Activated CD4-positive, alpha-beta T cell treated with anti-CD3 and anti-CD28 coated beads for 36 hours (primary cell): Measurements from ENCODE around the gene CYLD. TPM values are rescaled to one million over a fixed set of nuclear protein-coding genes. Genes with fewer than 3 reads are reported as not detected.

Experiments used
- ATAC-seq: fragments of 200-7000 bp; cut with Tn5 transposase; one replicate; pipeline ENCODE4 v1.10.0; 2021; ENCODE audit warnings: mild to moderate bottlenecking, moderate library complexity
- CTCF ChIA-PET: fragments of 350-600 bp; sonication (Branson Sonifier 250); formaldehyde crosslinking; loops from one replicate; lab custom pipeline; 2021; ENCODE audit warnings: antibody characterized with exemption; lab: Charles Lee
- POLR2A ChIA-PET: fragments of 350-600 bp; sonication (Branson Sonifier 250); formaldehyde crosslinking; loops from one replicate; lab custom pipeline; 2021; ENCODE audit warnings: antibody characterized with exemption, inconsistent platforms; lab: Charles Lee
- DNase-seq: peaks from one replicate; pipeline ENCODE4 v3.0.0-alpha.2; 2020
- H3K27ac Mint-ChIP-seq: one replicate; pipeline ENCODE4 v1.8.0; 2021; ENCODE audit warnings: mixed read lengths
- H3K27me3 Mint-ChIP-seq: one replicate; pipeline ENCODE4 v1.8.0; 2021; ENCODE audit warnings: mixed read lengths
- H3K36me3 Mint-ChIP-seq: one replicate; pipeline ENCODE4 v1.8.0; 2021; ENCODE audit warnings: low read depth, mixed read lengths
- H3K4me1 Mint-ChIP-seq: one replicate; pipeline ENCODE4 v1.8.0; 2021; ENCODE audit warnings: mixed read lengths
- H3K4me3 Mint-ChIP-seq: one replicate; pipeline ENCODE4 v1.8.0; 2021; ENCODE audit warnings: mild to moderate bottlenecking, moderate library complexity, mixed read lengths
- H3K9me3 Mint-ChIP-seq: one replicate; pipeline ENCODE4 v1.8.0; 2021; ENCODE audit warnings: low read depth, mixed read lengths
- intact Hi-C, 2 experiments: fragments of 100-400 bp; cut with DNase I in 1 of 2; cut with micrococcal nuclease in 1 of 2; formaldehyde crosslinking; loops; one replicate each; pipeline versions ENCODE4 v1.14.2 to v1.15.1; 2022 to 2024; cut with DNase I, micrococcal nuclease
- total RNA-seq, 2 experiments: library from RNA; stranded (reverse); gene quantifications; one replicate each; pipeline ENCODE4 v1.2.3, GENCODE V29; 2021

CYLD gene
- total RNA-seq, 2 experiments from 2014 or later, result 72.4 to 92.8 TPM

DNA sequence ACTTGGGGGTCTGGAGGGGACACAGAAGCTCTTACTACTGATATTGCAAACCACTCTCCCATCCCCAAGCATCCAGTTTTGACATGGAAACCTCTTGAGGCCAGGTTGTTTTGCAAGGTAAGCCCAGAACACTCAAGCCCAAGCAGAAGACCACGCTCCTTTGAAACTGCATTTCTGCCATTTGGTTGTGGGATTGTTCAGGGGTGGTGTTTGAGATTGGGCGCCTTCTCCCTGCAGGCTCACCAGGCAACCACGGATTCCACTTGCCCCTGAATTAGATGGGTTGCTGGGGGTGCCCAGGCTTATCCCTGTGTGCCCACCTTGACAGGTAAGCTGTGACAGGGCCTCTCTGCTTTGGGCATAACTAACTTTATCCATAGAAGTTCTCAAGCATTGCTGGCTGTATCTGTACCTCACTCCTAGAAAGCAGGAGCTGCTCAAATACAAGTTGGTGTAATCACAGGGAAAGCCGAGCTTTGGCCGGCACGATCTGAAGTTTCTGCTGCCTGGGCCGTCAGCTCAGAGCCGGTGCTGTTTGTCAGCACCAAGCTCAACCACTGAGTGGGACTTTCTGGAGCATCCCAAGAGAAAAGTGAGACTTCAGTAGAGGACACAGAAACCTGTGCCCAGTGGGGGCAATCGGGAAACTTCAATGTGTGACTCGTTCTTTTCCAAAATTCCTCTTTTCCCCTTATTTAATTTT, 93.6 kb downstream of the CYLD start:
- Mint-ChIP-seq H3K4me1 (peaks cover 2% of the 10 kb centered on the region), H3K4me3 (no peak overlapping the region), H3K36me3 (no peaks in the 10 kb centered on the region), H3K9me3 (no peaks in the 10 kb centered on the region), H3K27ac (no peak overlapping the region), H3K27me3 (peaks cover 4% of the 10 kb centered on the region)
- CTCF ChIA-PET, result interaction anchor here (1.4 kb wide), 1 partner anchor 29 kb away, joined by 5 read pairs; no protein-coding TSS in a partner anchor
- POLR2A ChIA-PET, result interaction anchor here (0.5 to 0.7 kb wide), 2 partner anchors 22 to 1993 kb away, joined by 3 to 4 read pairs; no protein-coding TSS in a partner anchor
- intact Hi-C loops, result no loop called here
- no peak for ATAC-seq
- no peak for DNase-seq

DNA sequence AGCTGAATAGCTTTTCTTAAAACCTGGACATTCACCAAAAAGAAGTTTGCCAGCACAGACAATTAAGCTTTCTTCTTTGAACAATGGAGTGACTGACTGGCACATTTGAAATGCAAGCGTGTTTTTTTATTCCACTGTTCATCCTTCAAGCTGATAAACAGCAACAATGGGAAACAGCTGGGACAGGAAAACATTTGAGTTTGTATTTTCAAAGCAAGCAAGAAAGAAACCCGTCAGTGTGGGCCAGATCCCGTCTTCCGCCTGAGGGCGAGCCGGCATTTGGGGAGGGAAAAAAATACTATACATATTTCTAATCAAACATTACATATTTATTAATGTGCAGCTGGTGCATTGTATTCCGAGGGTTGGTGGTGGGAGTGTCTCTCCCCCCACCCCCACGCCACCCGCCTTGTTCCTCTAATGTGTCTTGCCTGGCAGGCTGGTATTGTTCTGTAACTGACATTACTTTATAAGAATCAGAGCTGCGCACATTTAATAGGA, 94.3 kb downstream of the CYLD start:
- Mint-ChIP-seq H3K9me3 (no peaks in the 10 kb centered on the region), H3K4me1 (peaks cover 3% of the 10 kb centered on the region), H3K36me3 (no peaks in the 10 kb centered on the region), H3K27ac (no peak overlapping the region), H3K4me3 (no peak overlapping the region), H3K27me3 (peaks cover 4% of the 10 kb centered on the region)
- intact Hi-C loops, result no loop called here
- DNase-seq (no peak), ATAC-seq (no peak)
- ChIA-PET POLR2A (interaction anchor here (0.5 to 0.7 kb wide), 2 partner anchors 23 to 1994 kb away, joined by 3 to 4 read pairs; no protein-coding TSS in a partner anchor), CTCF (interaction anchor here (0.9 to 1.4 kb wide), 2 partner anchors 30 to 39 kb away, joined by 3 to 5 read pairs; no protein-coding TSS in a partner anchor)

DNA sequence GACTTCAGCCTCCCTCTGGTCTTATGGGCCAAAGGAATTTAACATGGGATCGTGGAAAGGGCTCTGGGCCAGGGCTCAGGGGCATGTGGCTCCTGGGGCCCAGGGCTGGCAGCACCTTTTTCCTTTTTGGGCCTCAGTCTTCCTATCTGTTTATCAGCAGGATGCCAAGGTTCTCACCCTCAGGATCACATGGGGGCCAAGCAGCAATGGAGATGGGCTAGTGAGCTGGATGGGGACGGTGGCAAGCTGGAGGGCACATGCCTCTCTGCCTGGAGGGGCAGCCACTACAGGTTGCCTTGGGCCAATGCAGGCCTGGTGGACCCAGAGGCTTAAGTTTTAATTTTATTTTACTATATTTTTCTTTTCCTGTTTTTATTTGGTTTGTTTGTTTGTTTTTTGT, 95.4 kb downstream of the CYLD start:
- H3K4me3 Mint-ChIP-seq, result no peak overlapping the region
- no peaks in the 10 kb centered on the region for H3K9me3 Mint-ChIP-seq
- DNase-seq, result no peak
- H3K27me3 Mint-ChIP-seq, result peaks cover 4% of the 10 kb centered on the region
- intact Hi-C loops, result no loop called here
- no peaks in the 10 kb centered on the region for H3K36me3 Mint-ChIP-seq
- H3K27ac Mint-ChIP-seq, result no peak overlapping the region
- H3K4me1 Mint-ChIP-seq, result peaks cover 12% of the 10 kb centered on the region
- ATAC-seq, result no peak
- ChIA-PET POLR2A (no interaction called here), CTCF (interaction anchor here (0.6 to 0.9 kb wide), 2 partner anchors 41 to 47 kb away, joined by 3 read pairs; no protein-coding TSS in a partner anchor)

DNA sequence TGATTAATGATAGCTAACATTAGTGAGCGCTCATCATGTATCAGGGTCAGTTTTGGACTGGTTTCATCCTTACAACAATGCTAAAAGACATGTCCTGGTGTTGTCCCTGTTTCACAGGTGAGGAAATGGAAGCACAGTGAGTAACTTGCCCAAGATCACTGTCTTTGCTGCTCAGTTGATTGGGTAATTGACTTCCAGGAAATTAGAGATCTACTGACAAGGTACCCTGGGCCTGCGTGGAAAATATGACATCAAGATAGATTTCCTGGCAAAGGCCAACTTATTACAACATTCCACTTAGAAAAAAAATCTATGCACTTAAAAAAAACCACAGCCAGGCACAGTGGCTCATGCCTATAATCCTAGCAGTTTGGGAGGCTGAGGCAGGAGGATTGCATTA, 96.3 kb downstream of the CYLD start:
- Mint-ChIP-seq H3K4me1 (peaks cover 17% of the 10 kb centered on the region), H3K27me3 (peaks cover 4% of the 10 kb centered on the region), H3K4me3 (no peak overlapping the region), H3K36me3 (no peaks in the 10 kb centered on the region), H3K9me3 (no peaks in the 10 kb centered on the region), H3K27ac (no peak overlapping the region)
- intact Hi-C loops, result no loop called here
- no peak for DNase-seq
- ChIA-PET POLR2A (no interaction called here), CTCF (no interaction called here)
- no peak for ATAC-seq

DNA sequence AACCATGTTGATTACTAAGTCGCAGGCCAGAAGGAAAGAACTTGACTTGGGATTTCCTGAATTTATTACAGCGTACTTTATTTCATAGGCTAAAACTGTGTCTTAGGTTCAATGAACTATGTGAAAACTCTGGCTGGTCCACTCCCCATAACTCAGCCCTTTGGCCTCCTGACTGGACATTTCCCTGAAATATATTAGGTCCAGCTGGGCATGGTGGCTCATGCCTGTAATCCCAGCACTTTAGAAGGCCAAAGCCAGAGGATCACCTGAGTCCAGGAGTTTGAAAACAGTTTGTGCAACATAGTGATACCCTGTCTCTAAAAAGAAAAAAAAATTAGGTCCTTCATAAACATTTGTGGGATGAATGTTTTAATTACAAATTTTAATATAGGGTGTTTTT, 97.0 kb downstream of the CYLD start:
- POLR2A ChIA-PET, result no interaction called here
- intact Hi-C loops, result no loop called here
- ATAC-seq, result no peak
- H3K9me3 Mint-ChIP-seq, result no peaks in the 10 kb centered on the region
- no peaks in the 10 kb centered on the region for H3K36me3 Mint-ChIP-seq
- no peak overlapping the region for H3K27ac Mint-ChIP-seq
- peaks cover 4% of the 10 kb centered on the region for H3K27me3 Mint-ChIP-seq
- DNase-seq, result no peak
- no peak overlapping the region for H3K4me3 Mint-ChIP-seq
- peaks cover 17% of the 10 kb centered on the region for H3K4me1 Mint-ChIP-seq
- CTCF ChIA-PET, result no interaction called here

DNA sequence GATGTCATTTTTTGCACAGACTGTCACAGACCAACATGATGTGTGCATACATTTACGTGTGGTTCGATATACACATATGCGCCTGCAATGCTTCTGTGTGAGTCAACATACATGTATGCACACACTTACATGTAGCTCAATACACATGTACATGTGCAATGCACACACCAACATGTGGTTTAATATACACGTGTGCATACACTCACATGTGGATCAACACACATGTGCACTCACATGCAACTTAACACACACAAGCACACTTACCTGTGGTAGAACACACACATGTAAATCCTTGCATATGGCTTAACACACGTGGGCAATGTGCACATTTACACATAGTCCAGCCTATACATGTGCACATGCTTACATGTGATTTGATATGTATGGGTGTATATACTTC, 97.5 kb downstream of the CYLD start:
- DNase-seq (no peak), ATAC-seq (no peak)
- H3K36me3 Mint-ChIP-seq, result no peaks in the 10 kb centered on the region
- ChIA-PET POLR2A (no interaction called here), CTCF (interaction anchor here (1.2 kb wide), 1 partner anchor 629 kb away, joined by 3 read pairs; no protein-coding TSS in a partner anchor)
- no peaks in the 10 kb centered on the region for H3K9me3 Mint-ChIP-seq
- peaks cover 17% of the 10 kb centered on the region for H3K4me1 Mint-ChIP-seq
- intact Hi-C loops, result no loop called here
- H3K27me3 Mint-ChIP-seq, result peaks cover under 1% of the 10 kb centered on the region
- no peak overlapping the region for H3K27ac Mint-ChIP-seq
- no peak overlapping the region for H3K4me3 Mint-ChIP-seq

DNA sequence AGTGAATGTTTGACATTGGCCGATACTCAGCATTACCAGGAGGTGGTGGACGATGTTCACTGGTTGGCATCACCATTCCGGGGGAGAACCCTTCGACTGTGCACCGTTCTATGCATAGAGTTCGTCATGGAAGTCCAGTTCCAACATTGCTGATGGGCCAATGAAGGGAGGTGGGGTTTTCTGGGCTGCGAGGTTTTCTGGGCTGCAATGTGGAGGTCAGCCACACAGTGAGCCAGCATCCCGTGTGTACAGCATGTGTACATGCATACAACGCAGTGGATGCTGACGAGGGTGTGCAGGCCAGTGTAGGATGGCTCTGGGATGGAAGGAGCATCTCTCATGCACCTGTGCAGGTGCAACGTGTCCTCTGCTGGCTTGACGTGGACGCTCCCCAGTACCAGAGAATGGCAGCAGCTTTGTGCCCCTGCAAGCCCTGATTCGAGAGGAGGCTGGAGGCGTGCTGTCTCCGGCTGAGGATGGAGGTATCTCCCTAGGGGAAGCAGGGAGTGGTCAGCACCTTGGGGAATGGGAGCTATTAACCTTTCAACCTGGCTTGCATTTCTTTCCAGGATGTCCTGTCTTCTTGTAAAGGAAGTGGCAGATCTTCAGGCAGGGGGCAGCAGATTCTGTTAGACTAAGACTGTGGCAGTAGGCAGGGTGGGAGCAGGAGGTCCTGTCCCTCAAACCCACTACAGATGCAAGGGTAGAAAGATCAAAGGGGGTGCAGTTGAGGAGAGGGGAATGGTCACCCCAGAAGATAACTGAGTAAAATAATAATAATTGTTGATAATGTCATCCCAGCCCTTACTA, 98.2 kb downstream of the CYLD start:
- ATAC-seq (no peak), DNase-seq (no peak)
- ChIA-PET POLR2A (no interaction called here), CTCF (interaction anchor here (1.2 to 1.3 kb wide), 2 partner anchors 34 to 630 kb away, joined by 3 to 8 read pairs; no protein-coding TSS in a partner anchor)
- Mint-ChIP-seq H3K27ac (no peak overlapping the region), H3K27me3 (no peaks in the 10 kb centered on the region), H3K9me3 (no peaks in the 10 kb centered on the region), H3K36me3 (no peaks in the 10 kb centered on the region), H3K4me1 (peaks cover 17% of the 10 kb centered on the region), H3K4me3 (no peak overlapping the region)
- intact Hi-C loops, result no loop called here

DNA sequence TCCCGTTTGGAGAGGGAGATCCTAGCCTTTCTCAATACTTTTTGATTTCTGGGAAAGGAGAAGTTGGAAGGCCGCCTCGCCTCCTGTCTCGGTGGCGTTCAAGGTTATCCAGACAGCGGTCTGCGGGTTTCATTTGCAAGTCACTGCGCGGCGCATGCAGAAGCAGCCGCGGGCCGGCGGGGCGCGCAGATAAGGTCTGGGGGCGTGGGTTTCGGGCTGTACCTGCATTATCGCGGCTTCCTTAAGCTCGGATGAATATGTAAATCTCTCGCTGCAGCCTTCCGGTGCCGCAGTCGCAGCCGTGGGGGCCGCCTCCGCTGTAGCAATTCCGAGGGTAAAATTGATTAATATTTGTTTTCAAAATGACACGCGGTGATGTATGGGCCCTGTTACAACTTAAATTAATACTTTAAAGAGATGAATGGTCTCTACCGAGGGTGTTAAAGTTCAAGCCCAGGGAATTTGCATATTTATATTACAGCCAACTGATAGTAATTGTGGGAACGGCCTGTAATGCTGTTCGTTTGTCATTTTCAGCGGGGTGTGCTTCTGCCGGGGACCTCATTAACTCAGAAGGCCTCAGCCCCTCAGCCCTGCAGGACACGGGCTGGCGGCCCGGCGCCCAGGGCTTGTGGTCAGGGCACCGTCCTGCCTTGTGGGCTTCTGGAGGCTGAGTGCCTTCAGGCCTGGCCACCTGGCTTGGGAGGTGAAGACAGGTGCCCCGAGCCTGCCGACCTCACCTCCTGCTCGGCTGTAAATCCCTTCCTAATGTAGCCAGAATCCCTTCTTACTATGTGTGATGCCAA, 99.4 kb downstream of the CYLD start:
- ChIA-PET CTCF (interaction anchor here (0.6 to 1.3 kb wide), 3 partner anchors 35 to 227 kb away, joined by 3 to 8 read pairs (median 3); no protein-coding TSS in a partner anchor), POLR2A (no interaction called here)

DNA sequence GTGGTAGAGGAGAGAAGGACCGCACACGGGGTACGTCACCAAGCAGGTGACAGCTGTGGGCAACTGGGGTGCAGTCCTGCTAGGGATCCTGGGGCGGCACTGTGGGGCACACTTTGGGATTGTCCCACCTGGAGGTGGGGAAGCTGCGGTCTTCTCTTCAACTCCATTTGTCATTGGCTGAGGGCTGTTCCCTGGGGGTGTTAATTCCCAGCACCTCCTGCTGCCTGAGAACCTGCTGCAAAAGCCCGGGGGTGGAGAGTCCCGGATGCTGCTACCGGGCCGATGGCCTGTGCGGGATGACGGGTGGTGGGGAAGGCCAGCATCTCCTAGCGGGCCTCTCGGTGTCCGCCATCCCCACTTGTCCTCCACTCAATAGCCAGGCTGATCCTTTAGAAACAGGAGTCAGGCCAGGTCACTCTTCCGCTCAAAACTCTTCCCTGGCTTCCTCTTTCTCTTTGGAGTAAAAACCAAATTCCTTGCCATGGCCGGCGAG, 100.2 kb downstream of the CYLD start:
- DNase-seq (no peak), ATAC-seq (no peak)
- Mint-ChIP-seq H3K4me3 (no peak overlapping the region), H3K4me1 (peaks cover 17% of the 10 kb centered on the region), H3K27me3 (no peaks in the 10 kb centered on the region), H3K9me3 (no peaks in the 10 kb centered on the region), H3K36me3 (no peaks in the 10 kb centered on the region), H3K27ac (no peak overlapping the region)
- ChIA-PET CTCF (no interaction called here), POLR2A (no interaction called here)
- intact Hi-C loops, result no loop called here

More for the DNA sequence above, 99.4 kb downstream of the CYLD start:
- no peaks in the 10 kb centered on the region for H3K9me3 Mint-ChIP-seq
- H3K36me3 Mint-ChIP-seq, result no peaks in the 10 kb centered on the region
- no peaks in the 10 kb centered on the region for H3K27me3 Mint-ChIP-seq
- H3K27ac Mint-ChIP-seq, result no peak overlapping the region
- peak overlapping the region; percentile 48 for H3K4me3 Mint-ChIP-seq
- peaks cover 17% of the 10 kb centered on the region for H3K4me1 Mint-ChIP-seq
- intact Hi-C loops, result no loop called here
- ATAC-seq (peak; percentile 68), DNase-seq (peak; percentile 61)

DNA sequence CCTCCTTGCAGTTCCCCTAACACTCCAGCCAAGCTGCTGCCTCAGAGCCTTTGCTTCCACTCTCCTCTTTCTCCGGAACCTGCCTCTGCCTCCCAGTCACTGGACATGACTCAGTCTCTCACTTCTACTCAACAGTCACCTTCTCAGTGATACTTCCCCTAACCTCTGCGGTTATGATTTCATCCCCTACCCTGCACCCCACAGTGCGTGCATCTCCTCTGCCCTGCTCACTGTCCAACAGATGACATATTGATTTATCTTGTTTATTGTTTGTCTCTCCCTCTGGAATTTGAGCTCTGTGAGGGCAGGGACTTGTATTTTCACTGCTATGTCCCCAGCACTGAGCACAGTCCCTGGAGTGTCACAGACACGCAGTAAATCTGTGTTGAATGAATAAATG, 100.7 kb downstream of the CYLD start:
- CTCF ChIA-PET, result interaction anchor here (0.5 kb wide), 1 partner anchor 372 kb away, joined by 3 read pairs; no protein-coding TSS in a partner anchor
- DNase-seq, result peak; percentile 50
- Mint-ChIP-seq H3K4me3 (no peak overlapping the region), H3K9me3 (no peaks in the 10 kb centered on the region), H3K4me1 (peaks cover 17% of the 10 kb centered on the region), H3K36me3 (no peaks in the 10 kb centered on the region), H3K27me3 (peaks cover 2% of the 10 kb centered on the region), H3K27ac (no peak overlapping the region)
- POLR2A ChIA-PET, result no interaction called here
- intact Hi-C loops, result no loop called here
- ATAC-seq, result peak; percentile 91

DNA sequence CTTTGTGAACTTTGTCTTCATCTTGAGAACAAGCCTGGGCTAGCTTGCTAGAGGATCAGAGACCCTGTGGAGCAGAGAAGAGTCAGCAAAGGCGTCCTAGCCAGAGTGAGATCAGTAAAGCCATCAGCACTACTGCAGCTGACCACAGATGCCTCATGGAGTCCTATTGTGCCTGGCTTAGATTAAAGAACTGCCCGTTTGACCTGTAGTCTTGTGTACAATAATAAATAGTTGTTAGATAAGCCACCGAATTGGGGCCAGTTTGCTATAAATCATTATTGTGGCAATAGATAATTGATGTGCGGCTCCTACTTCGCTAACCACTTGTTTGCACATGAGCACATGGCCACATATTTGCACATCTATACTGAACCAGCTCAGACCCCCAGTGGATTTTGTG, 103.0 kb downstream of the CYLD start:
- no peak for DNase-seq
- ATAC-seq, result no peak
- H3K4me1 Mint-ChIP-seq, result peaks cover 15% of the 10 kb centered on the region
- no peak overlapping the region for H3K27ac Mint-ChIP-seq
- peaks cover 2% of the 10 kb centered on the region for H3K27me3 Mint-ChIP-seq
- H3K4me3 Mint-ChIP-seq, result no peak overlapping the region
- ChIA-PET CTCF (no interaction called here), POLR2A (no interaction called here)
- no peaks in the 10 kb centered on the region for H3K36me3 Mint-ChIP-seq
- no peaks in the 10 kb centered on the region for H3K9me3 Mint-ChIP-seq
- intact Hi-C loops, result no loop called here
